Measurements from ENCODE around the gene HBE1.
"Not testable (repeated sequence)": the region's sequence is repeated elsewhere in the genome, so short reads cannot be mapped to it uniquely, and the experiment has no call there.

The HBE1 gene
- 0 reads per million in 3 experiments for total RNA-seq

GRCh38 chr11:5269715-5270147, at the start of gene HBE1:
HBE1 (minus strand) TSS chr11:5269945; CDS start chr11:5269890, 55 bp downstream.
- no peak for DNase-seq

- DNase-seq, result no peak
These were observed 47.5 kb upstream of the HBE1 start for GRCh38 chr11:5317292-5317691.

GRCh38 chr11:5313326-5314023, 43.7 kb upstream of the HBE1 start:
- DNase-seq, result not testable (repeated sequence)

- no peak for DNase-seq
These were observed 40.7 kb upstream of the HBE1 start for GRCh38 chr11:5310423-5310822.

GRCh38 chr11:5307256-5308019, 37.7 kb upstream of the HBE1 start:
- DNase-seq, result no peak

- DNase-seq, result no peak
These were observed 34.3 kb upstream of the HBE1 start for GRCh38 chr11:5304046-5304445.

DNA sequence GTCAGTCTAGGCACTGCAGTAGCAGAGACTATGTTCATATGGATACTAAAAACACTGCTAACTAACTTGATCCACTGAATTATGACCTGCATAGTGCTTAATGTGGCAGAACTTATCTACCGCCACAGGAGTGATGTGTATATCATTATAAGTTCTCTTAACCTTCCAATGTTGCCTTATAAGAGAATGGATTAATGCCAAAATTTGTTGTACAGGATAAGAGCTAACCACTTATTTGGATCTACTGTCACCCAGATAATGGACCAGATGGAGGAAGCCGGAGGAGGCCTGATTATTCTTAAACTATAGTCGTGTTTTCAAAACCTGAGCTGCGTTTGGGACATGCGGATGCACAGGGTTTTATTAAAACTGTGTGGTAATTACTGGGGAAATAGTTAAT, 33.9 kb upstream of the HBE1 start:
- no peak for DNase-seq

- no peak for DNase-seq
These were observed 32.1 kb upstream of the HBE1 start, which contains the start of gene OR51B4 for GRCh38 chr11:5301846-5302245. OR51B4 (minus strand) TSS chr11:5301946; CDS start chr11:5301946, 0 bp downstream.

DNA sequence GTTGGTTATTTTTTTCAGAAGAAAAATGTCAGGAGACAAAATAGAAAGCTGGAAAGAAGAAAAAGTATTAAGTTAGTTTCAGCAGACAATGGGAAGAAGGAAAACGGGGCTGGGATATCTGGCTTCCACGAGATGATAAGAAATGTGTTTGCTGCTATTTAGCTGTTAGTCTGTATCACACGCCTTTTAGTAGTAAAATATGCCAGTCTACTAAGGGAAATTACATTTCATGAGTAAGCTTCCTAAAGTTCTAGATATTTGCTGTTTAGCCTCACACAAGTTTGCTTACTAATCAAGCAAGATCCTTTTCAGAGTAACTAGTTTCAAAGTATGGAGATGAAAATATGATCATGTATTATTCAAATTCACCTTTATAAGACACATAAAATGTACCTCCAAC, 30.5 kb upstream of the HBE1 start:
- no peak for DNase-seq

- DNase-seq, result no peak
These were observed 28.7 kb upstream of the HBE1 start for GRCh38 chr11:5298451-5298850.

GRCh38 chr11:5297721-5298323, 28.1 kb upstream of the HBE1 start:
- no peak for DNase-seq

DNA sequence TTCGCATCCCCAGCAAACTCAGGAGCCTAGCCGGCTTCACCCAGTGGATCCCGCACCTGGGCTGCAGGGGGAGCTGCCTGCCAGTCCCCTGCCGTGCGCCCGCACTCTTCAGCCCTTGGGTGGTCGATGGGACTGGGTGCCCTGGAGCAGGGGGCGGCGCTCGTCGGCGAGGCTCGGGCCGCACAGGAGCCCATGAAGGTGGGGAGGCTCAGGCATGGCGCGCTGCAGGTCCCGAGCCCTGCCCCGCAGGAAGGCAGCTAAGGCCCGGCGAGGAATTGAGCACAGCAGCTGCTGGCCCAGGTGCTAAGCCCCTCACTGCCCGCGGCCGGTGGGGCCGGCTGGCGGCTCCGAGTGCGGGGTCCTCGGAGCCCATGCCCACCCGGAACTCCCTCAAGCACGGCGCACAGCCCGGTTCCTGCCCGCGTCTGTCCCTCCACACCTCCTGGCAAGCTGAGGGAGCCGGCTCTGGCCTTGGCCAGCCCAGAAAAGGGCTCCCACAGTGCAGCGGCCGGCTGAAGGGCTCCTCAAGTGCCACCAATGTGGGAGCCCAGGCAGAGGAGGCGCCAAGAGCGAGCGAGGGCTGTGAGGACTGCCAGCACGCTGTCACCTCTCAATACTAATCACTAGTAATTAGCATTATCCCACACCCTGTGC, 24.7 kb upstream of the HBE1 start:
- not testable (repeated sequence) for DNase-seq

- no peak for DNase-seq
These were observed 23.3 kb upstream of the HBE1 start for GRCh38 chr11:5293028-5293427.

DNA sequence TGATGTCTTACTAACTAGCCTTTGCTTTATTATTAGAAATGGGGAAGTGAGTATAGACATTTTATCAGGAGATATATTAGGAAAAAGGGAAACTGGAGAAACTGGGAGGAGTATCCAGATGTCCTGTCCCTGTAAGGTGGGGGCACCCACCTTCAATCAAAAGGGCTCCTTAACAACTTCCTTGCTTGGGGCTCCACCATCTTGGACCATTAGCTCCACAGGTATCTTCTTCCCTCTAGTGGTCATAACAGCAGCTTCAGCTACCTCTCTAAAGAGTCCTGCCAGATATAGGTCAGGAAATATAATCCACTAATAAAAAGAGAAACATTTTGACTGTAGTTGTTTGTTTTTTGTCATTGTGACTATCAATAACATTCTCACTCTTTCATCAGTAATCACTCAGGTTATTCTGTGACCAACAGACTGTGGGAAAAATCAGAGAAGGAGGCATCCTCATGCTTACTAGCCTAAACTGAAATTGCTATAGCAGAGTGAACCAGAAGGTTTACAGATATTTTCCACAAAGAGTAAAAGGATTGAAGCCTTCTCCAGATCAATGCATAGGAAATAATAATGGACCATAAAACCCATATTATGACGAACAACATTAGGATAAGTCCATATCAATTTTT, 21.6 kb upstream of the HBE1 start:
- DNase-seq, result no peak

GRCh38 chr11:5290106-5290505, 20.4 kb upstream of the HBE1 start:
- DNase-seq, result no peak

- no peak for DNase-seq
These were observed 20.0 kb upstream of the HBE1 start for GRCh38 chr11:5289696-5290095.

GRCh38 chr11:5288906-5289550, 19.3 kb upstream of the HBE1 start:
- DNase-seq, result no peak

DNA sequence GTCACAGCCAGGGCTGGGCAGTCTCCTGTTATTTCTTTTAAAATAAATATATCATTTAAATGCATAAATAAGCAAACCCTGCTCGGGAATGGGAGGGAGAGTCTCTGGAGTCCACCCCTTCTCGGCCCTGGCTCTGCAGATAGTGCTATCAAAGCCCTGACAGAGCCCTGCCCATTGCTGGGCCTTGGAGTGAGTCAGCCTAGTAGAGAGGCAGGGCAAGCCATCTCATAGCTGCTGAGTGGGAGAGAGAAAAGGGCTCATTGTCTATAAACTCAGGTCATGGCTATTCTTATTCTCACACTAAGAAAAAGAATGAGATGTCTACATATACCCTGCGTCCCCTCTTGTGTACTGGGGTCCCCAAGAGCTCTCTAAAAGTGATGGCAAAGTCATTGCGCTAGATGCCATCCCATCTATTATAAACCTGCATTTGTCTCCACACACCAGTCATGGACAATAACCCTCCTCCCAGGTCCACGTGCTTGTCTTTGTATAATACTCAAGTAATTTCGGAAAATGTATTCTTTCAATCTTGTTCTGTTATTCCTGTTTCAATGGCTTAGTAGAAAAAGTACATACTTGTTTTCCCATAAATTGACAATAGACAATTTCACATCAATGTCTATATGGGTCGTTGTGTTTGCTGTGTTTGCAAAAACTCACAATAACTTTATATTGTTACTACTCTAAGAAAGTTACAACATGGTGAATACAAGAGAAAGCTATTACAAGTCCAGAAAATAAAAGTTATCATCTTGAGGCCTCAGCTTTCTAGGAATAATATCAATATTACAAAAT, 18.6 kb upstream of the HBE1 start:
- DNase-seq, result no peak

DNA sequence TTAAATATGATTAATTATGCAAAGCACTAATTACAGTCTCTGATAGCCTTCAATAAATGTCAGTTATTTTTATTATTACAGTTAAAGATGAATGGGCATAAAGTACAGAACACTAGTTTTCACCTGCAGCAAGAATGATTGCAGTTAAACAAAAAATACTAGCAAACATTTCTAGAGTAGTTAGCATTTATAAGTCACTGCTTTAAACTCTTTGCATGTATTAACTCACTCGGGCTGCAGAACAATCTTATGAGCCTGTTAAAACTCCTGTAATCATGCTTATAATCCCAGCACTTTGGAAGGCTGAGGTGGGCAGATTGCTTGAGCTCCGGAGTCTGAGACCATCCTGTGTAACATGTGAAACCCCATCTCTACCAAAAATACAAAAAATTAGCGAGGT, 17.2 kb upstream of the HBE1 start:
- DNase-seq, result no peak

GRCh38 chr11:5286351-5286750, 16.6 kb upstream of the HBE1 start:
- DNase-seq, result no peak

DNA sequence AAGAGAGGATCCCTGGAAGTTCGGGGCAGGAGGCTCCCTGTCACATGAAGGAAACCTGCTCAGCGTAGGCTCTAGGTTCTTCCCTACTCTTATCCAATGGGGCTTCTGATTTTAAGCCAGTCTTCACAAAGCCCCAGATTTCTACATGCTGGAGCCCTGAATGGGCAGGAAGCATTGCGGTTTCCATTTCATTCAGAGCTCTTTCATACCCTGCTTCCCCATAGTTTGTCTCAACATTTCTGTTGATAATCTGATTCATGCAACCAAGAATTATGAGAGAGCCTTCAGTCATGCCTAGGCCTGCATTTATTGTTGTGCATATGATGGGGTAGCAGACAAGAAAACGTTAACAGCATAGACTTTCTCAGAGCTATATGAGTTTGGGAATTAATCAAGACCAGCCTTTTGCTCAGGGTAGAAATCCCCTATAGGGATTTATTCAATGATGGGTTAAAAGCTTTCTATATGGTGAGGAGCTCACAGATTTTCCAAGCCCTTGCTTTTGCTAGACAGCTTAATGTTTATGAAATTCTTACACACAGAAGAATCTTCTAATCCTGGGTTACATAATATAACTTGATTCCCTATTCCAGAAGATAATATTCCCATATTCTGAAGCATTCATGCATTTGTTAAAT, 16.1 kb upstream of the HBE1 start:
- DNase-seq, result no peak
